DMS153 treated with DMSO at 0.1 percent for 48 hours (cell line): ENCODE results near the gene ELANE.
"Not testable (repeated sequence)": the region's sequence is repeated elsewhere in the genome, so short reads cannot be mapped to it uniquely, and the experiment has no call there.

Experiments
- DNase-seq: peaks from one replicate; lab custom pipeline; 2025; ENCODE audit not compliant: unreplicated experiment; lab: John Stamatoyannopoulos, UW

Gene ELANE

DNA sequence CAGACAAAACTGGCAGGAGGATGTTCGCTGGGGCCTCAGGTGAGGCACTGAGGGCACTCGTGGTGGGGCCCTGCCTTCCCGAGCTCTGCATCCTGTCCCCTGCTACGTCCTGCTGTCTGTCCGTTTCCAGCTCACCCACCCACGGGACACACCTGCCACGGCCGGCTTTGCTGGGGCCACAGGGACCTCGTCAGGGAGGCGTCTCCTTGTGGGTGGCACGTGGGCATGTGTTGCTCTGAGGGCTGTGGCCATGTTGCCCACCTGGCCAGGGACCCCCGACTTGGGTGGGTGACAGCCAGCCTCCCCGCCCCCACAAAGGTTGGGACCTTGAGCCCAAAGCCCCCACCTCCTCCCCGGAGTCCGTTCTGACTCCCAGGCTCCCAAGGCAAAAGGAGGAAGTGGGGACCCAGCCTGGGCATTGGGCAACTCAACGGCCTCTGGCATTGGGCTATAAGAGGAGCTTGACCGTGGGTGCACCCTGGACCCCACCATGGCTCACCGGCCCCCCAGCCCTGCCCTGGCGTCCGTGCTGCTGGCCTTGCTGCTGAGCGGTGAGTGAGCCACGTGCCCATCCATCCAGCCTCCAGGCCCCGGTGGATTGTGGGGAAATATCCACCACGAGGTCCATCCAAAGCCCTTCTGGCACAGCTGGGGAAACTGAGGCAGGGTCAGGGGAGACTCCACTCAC lies 11.4 kb upstream of the ELANE start, which contains the start of gene PRTN3:
Gene PRTN3, plus strand, starts transcription at position 481 of the 688 bp plus-strand sequence. Its CDS starts 10 bp downstream, at position 491.
- no peak for DNase-seq

- DNase-seq = not testable (repeated sequence)
Measured at GRCh38 chr19:842802-843179, 9.3 kb upstream of the ELANE start.

DNA sequence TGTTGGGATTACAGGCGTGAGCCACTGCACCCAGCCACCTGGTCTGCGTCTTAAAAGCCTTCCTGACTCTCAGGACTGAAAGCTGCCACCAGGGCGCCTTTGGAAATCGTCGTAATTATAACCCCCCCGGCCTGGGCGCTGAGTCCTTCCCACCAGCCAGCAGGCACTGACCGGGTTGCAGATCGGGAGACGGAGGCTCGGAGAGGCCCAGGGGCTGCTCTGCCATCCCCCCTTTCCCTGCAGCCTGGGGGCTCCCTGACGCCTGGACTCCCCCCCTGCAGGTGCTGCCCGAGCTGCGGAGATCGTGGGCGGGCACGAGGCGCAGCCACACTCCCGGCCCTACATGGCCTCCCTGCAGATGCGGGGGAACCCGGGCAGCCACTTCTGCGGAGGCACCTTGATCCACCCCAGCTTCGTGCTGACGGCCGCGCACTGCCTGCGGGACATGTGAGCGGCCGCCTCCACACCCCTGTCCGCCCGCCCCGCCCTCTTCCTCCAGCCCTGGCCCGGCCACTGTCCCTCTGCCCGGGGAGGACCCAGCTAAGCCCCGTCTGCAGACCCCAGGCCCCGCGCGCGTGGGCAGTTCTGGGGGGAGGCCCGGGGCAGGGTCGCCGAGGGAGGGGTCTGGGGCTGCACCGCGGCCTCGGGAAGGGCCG lies 8.8 kb upstream of the ELANE start:
- DNase-seq = no peak

DNA sequence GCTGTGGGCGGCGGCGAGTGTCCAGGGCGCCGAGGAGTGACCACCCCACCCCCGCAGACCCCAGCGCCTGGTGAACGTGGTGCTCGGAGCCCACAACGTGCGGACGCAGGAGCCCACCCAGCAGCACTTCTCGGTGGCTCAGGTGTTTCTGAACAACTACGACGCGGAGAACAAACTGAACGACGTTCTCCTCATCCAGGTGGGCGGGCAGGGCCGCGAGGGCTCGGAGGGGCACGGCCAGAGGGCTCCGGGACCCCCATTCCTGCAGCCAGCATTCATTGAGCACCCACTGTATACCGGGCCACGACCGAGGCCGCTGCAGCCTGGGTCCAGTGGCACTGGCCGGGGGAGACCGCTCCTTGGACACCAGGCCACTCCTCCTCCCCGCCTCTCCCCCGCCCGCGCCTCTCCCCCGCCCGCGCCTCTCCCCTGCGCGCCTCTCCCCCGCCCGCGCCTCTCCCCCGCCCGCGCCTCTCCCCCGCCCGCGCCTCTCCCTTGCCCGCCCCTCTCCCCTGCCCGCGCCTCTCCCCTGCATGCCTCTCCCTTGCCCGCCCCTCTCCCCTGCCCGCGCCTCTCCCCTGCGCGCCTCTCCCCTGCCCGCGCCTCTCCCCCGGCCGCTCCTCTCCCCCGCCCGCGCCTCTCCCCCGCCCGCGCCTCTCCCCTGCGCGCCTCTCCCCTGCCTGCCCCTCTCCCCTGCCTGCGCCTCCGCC lies 8.1 kb upstream of the ELANE start:
- DNase-seq = no peak

DNA sequence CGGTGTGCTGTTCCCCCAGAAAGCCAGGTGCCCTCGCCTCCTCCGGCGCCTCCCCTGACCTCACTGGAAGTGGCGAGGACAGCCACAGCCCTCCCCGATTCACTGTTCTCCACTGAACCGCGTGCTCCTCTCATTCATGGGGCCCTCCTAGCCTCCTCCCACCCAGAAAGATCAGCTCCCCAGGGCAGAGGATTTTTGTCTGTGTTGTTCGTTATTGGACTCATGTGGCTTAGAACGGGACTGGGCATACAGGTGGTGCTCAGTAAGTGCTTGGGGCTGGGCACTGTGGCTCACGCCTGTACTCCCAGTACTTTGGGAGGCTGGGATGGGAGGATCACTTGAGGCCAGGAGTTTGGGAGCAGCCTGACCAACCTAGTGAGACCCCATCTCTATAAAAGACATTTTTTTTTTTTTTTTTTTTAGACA lies 7.5 kb upstream of the ELANE start:
- DNase-seq = no peak

DNA sequence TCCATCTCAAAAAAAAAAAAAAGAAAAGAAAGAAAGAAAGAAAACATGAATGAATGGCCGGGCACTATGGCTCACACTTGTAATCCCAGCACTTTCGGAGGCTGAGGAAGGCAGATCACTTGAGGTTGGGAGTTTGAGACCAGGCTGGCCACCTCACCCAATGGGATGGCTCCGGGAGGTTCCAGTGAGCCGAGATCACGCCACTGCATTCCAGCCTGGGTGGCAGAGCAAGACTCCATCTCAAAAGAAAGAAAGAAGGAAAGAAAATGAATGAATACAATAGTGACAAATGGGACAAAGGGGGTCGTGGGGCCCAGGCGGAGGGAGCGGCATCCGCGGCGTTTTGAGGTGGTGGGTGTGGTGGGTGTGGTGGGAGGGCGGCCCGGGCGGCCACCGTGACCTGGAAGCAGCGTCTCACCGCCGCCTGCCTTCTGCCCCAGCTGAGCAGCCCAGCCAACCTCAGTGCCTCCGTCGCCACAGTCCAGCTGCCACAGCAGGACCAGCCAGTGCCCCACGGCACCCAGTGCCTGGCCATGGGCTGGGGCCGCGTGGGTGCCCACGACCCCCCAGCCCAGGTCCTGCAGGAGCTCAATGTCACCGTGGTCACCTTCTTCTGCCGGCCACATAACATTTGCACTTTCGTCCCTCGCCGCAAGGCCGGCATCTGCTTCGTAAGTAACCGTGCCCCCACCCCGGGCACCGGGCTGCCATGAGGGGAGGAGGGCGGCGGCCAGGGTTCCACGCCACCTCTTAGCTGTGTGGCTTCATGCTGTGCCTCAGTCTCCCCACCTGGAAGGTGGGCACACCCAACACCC lies 6.2 kb upstream of the ELANE start:
- DNase-seq = no peak

DNA sequence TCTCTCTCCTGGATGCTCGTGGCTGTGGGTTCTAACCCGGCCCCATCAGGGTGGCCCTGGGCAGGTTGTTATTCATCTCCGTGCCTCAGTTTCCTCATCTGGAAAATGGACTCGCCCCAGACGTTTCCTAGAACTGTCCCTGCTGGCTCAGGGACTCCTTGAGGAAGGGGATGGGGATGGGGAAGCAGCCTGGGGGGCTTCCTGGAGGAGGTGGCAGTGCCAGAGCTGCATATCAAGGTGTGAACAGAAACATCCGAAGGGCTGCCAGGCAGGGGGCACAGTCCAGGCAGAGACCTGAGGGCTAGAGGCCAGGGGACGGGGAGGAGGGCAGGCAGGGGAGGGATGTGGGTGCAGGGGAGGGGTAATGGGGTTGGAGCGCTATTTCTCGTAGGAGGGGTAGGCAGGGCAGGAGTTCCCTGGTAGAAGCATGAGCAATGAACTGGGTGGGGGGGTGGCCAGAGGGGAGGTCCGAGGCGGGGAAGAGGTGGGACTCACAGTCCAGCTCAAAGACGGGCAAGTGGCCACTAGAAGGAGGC lies 3.6 kb upstream of the ELANE start:
- no peak for DNase-seq

GRCh38 chr19:849195-849594 lies 2.9 kb upstream of the ELANE start:
- not testable (repeated sequence) for DNase-seq

DNA sequence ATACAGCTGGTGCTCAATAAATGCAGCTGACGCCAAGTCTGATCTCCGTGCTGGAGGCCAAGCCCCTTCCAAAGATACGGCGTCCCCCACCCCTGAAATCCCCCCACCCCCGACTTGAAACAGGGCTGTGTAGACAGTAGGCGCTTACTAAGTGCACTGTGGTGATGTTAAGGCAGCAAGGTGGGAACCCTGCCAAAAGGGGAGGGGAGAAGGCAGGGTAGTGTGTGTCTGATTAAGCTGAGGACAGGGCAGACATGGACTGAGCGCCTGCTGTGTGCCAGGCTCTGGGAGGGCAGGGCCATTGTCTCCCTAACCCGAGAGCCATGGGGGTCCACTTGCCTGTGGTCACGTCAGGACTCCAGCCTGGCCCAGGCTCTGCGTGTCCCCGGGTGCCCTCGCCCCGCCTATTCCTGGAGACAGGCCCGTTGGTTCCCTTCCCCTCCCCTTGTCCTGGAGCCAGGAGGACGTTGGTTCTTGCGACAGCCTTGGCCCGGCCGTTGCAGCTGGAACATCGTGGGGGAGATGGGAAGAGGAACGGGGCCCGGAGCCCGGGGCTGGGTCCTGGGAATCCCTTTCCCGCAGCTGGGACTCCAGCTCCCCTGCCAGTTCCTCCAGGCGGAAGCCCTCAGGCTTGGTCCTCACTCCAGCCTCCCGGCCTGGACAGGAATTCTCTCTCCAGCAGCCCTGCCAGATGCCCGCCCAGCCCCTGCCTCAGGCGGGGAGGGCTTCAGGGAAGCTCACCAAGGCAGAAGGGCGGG lies 1.7 kb upstream of the ELANE start:
- no peak for DNase-seq

- no peak for DNase-seq
Measured at GRCh38 chr19:850979-851335, 1.1 kb upstream of the ELANE start.

DNA sequence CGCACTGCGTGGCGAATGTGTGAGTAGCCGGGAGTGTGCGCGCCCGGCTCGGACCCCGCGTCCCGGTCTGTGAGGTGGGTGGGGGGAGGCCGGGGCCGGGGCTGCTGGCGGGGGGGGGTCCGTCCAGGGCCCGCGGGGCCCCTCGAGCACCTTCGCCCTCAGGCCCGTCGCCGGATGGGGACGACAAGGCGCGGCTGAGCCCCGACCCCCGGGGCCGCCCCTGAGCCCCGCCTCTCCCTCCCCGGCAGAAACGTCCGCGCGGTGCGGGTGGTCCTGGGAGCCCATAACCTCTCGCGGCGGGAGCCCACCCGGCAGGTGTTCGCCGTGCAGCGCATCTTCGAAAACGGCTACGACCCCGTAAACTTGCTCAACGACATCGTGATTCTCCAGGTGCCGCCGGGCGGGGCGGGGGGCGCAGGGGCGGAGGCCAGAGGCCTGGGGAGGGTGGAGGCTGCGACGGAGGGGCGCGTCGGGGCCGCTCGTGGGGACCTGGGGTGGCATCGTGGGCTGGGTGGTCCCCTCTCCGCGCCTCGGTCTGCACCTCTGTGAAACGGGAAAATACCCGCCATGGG lies 997 bp downstream of the ELANE start:
- no peak for DNase-seq

DNA sequence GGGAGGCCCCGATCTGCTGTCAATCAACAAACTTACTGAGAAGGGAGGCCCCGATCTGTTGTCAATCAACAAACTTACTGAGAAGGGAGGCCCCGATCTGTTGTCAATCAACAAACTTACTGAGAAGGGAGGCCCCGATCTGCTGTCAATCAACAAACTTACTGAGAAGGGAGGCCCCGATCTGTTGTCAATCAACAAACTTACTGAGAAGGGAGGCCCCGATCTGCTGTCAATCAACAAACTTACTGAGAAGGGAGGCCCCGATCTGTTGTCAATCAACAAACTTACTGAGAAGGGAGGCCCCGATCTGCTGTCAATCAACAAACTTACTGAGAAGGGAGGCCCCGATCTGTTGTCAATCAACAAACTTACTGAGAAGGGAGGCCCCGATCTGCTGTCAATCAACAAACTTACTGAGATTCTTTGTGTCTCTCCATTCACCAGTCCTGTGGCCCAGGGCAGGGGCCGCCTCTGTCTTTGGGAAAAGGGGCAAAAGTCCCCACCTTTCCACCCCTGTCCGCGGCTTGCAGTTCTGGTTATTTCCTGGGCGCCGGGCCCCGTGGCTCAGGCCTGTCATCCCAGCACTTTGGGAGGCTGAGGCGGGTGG lies 1.6 kb downstream of the ELANE start:
- not testable (repeated sequence) for DNase-seq

- no peak for DNase-seq
Measured at GRCh38 chr19:854549-854948, 2.4 kb downstream of the ELANE start.

DNA sequence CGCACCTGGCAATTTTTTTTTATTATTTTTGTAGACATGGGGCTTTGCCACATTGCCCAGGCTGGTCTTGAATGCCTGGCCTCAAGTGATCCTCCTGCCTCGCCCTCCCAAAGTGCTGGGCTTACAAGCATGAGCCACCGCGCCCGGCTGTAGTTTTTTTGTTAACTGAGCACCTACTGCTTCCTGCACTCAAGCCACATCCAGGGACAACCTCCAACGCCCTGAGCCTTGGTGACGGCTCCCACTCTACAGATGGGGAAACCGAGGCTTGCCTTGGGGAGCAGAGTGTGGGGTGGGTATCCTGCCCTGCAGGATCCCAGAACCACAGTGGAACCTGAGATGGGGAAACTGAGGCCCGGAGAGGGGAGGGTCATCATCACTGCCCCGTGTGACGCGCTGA lies 3.0 kb downstream of the ELANE start:
- no peak for DNase-seq

GRCh38 chr19:855566-856120 lies 3.5 kb downstream of the ELANE start:
- no peak for DNase-seq

DNA sequence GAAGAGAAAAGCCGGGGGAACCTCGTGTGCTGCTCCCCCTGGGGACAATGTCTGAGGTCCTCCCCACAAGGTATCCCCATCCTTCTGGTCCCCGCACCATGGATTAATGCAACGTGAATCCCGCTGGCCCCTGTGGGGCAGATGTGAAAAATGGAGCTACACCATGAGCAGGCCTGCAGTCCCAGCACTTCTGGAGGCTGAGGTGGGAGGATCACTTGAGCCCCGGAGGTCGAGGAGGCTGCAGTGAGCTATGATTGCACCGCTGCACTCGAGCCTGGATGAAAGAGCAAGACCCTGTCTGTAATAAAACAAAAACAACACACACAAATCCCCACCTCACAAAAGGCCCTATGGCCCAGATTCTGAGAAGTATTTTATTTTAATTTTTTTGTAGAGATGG lies 6.2 kb downstream of the ELANE start:
- no peak for DNase-seq

- DNase-seq = no peak
Measured at GRCh38 chr19:858868-859843, 7.1 kb downstream of the ELANE start, which contains the start of gene CFD. Gene CFD (plus strand): TSS chr19:859664. CDS start chr19:859690, 26 bp downstream.

- no peak for DNase-seq
Measured at GRCh38 chr19:861141-861755, 9.1 kb downstream of the ELANE start.
